Neutrophil (primary cell): ENCODE measurements around the gene PPP2R2D.

Source experiments
- H3K27ac ChIP-seq: fragments of 200-600 bp; sonication (generic); 2 replicates; pipeline ENCODE4 v1.5.1; 2016; ENCODE audit warnings: mild to moderate bottlenecking, moderate library complexity
- H3K27me3 ChIP-seq: fragments of 200-600 bp; sonication (generic); 2 replicates; pipeline ENCODE4 v1.6.0; 2016; ENCODE audit warnings: mild to moderate bottlenecking
- H3K36me3 ChIP-seq: fragments of 200-600 bp; sonication (generic); 2 replicates; pipeline ENCODE4 v1.5.1; 2017
- H3K4me1 ChIP-seq, 2 experiments: fragments of 200-600 bp in 1 of 2; sonication (generic) in 1 of 2; 1 replicate in 1 of 2; 2 replicates in 1 of 2; pipeline versions ENCODE4 v1.5.1 to v1.6.1; 2013 to 2016; ENCODE audit warnings: low read depth in 1 of 2, low read length in 1 of 2, mild to moderate bottlenecking in 1 of 2, moderate library complexity in 1 of 2; ENCODE audit not compliant: control insufficient read depth in 1 of 2, insufficient read depth in 1 of 2
- H3K4me3 ChIP-seq, 2 experiments: fragments of 200-600 bp in 1 of 2; sonication (generic) in 1 of 2; 1 replicate in 1 of 2; 2 replicates in 1 of 2; pipeline ENCODE4 v1.5.1; 2013 to 2016; ENCODE audit warnings: low read depth in 1 of 2, low read length in 1 of 2, mild to moderate bottlenecking in 1 of 2, moderate library complexity in 1 of 2
- H3K9me3 ChIP-seq: fragments of 200-600 bp; sonication (generic); 2 replicates; pipeline ENCODE4 v1.5.1; 2016
- CTCF ChIP-seq: fragments of 200-600 bp; sonication (generic); IDR thresholded peaks from 2 replicates; pipeline ENCODE4 v1.5.1; 2016; ENCODE audit warnings: antibody characterized with exemption

The PPP2R2D gene

GRCh38 chr10:131930150-131930549 is 29.3 kb downstream of the PPP2R2D start:
- Histone ChIP-seq H3K36me3 (peaks cover 14% of the 10 kb centered on the region), H3K27me3 (no peaks in the 10 kb centered on the region), H3K27ac (no peak overlapping the region), H3K9me3 (no peaks in the 10 kb centered on the region), H3K4me1 (peaks cover 15 to 20% of the 10 kb centered on the region in 2 experiments), H3K4me3 (no peak overlapping the region)
- TF ChIP-seq CTCF: no peak

GRCh38 chr10:131930586-131931330 is 29.9 kb downstream of the PPP2R2D start:
- Histone ChIP-seq H3K27ac (no peak overlapping the region), H3K36me3 (peaks cover 20% of the 10 kb centered on the region), H3K4me3 (no peak overlapping the region), H3K27me3 (no peaks in the 10 kb centered on the region), H3K4me1 (peaks cover 9 to 14% of the 10 kb centered on the region in 2 experiments), H3K9me3 (no peaks in the 10 kb centered on the region)
- no peak for TF ChIP-seq CTCF

- Histone ChIP-seq H3K27ac (no peak overlapping the region), H3K9me3 (no peaks in the 10 kb centered on the region), H3K27me3 (no peaks in the 10 kb centered on the region), H3K36me3 (peaks cover 31% of the 10 kb centered on the region), H3K4me3 (no peak overlapping the region), H3K4me1 (peaks cover 6 to 8% of the 10 kb centered on the region in 2 experiments)
- no peak for TF ChIP-seq CTCF
These were observed 31.2 kb downstream of the PPP2R2D start for GRCh38 chr10:131931981-131932380.

GRCh38 chr10:131933016-131933695 is 32.3 kb downstream of the PPP2R2D start:
- no peak for TF ChIP-seq CTCF
- H3K9me3 ChIP-seq: no peaks in the 10 kb centered on the region
- no peaks in the 10 kb centered on the region for H3K27me3 ChIP-seq
- no peak overlapping the region for H3K27ac ChIP-seq
- H3K36me3 ChIP-seq: peaks cover 42% of the 10 kb centered on the region
- peaks cover 4% of the 10 kb centered on the region in 2 experiments for H3K4me1 ChIP-seq
- H3K4me3 ChIP-seq: no peak overlapping the region

- Histone ChIP-seq H3K36me3 (peaks cover 48% of the 10 kb centered on the region), H3K4me1 (no peaks in the 10 kb centered on the region), H3K27me3 (no peaks in the 10 kb centered on the region), H3K4me3 (no peak overlapping the region), H3K27ac (no peak overlapping the region), H3K9me3 (no peaks in the 10 kb centered on the region)
- no peak for TF ChIP-seq CTCF
These were observed 32.9 kb downstream of the PPP2R2D start for GRCh38 chr10:131933696-131934086.
